Head of caudate nucleus (tissue), 42 donors: ENCODE data around the gene KAZN.

Source experiments
- DNase-seq, 42 donors: peaks; one replicate each; pipeline versions ENCODE4 v3.0.0 to v3.0.0-alpha.2; 2020 to 2021; ENCODE audit warnings: mixed read lengths in 7 of 42
- intact Hi-C: fragments of 100-400 bp; cut with DNase I; formaldehyde crosslinking; loops from one replicate; pipeline ENCODE4 v1.15.0; 2022

KAZN gene

GRCh38 chr1:14723401-14723800, 124.9 kb downstream of the KAZN start:
- DNase-seq: peak in 5 of 42 donors; percentile 18 to 41 (median 24)
- intact Hi-C loops: no loop called here

- intact Hi-C loops: no loop called here
- no peak for DNase-seq
These were observed 125.8 kb downstream of the KAZN start for GRCh38 chr1:14724246-14724645.

DNA sequence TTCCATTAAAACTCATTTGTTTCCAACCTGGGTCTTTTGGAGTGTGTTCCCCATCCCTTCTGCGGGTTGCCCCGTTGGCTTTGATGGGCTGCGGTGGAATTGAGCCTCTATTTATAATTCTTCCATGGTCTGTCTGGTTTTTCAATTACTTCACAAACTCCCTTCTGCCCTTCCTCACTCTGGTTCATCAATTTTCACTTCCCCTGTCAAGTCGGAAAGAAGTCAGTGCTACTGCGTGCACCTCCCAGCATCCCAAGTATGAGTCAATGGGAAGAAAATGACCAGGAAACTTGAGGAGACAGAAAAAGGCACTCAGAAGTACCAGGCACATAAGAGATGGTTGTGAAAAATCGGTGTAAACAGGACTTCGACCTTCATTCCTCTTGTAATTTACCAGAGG, 126.2 kb downstream of the KAZN start:
- no peak for DNase-seq
- intact Hi-C loops: no loop called here

- no peak for DNase-seq
- intact Hi-C loops: no loop called here
These were observed 126.8 kb downstream of the KAZN start for GRCh38 chr1:14725238-14725637.

DNA sequence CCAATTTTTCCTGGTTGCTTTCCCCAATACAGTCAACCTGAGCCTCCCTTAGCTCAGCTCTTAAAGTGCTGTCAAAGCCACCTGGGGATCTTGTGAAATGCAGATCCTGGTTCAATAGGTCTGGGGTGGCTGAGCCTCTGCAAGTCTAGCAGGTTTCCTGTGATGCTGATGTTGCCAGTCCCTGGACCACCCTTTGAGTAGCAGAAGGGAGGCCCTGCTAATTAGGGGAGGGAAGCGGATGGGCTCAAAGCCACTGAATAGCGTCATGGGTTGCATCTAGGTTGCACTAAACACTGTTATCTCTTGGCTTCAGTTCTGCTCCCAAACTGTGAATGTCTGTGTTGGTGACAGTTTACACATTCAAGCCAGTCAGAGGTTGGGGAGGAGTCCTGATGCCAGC, 127.2 kb downstream of the KAZN start:
- DNase-seq: no peak
- intact Hi-C loops: no loop called here

- intact Hi-C loops: no loop called here
- no peak for DNase-seq
These were observed 128.1 kb downstream of the KAZN start for GRCh38 chr1:14726606-14727005.

DNA sequence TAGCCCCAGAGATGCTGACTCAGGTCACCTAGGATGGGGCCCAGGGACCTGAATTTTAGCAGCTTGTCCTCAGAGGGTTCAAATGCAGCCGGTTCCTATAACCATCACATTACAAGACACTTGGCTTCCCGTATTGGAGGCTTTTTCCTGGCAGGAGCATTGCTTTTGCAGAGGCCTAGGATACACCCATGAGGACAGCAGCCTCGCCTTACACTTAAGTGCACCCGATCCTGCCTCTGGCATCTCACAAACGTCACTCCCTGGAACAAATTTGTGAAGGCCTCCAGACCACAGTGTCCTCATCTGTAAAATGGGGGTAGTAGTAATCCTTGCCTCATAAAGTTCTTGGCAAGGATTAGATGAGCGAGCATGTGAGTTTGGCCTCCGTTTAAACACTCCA, 130.0 kb downstream of the KAZN start:
- no peak for DNase-seq
- intact Hi-C loops: no loop called here

- intact Hi-C loops: no loop called here
- no peak for DNase-seq
These were observed 134.2 kb downstream of the KAZN start for GRCh38 chr1:14732728-14733047.

- peak in 1 of 42 donors; percentile 51 for DNase-seq
- intact Hi-C loops: no loop called here
These were observed 134.7 kb downstream of the KAZN start for GRCh38 chr1:14733048-14733778.

DNA sequence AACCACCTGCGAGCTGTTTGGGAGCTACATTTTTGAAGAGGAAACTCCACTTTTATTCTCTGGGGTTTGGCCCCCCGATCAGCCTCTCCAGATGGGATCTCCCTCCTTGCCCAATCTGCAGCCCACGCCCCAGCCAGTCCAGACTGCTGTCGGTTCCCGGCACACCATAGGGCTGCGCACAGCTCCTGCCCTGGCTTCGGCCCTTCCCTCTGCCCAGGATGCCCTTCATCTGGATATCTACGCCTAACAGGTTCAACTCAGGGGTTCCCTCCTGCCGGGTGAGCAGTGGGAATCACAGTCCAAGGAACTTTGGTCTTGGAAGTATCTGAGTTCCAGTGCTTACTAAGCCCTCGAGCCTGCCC, 135.3 kb downstream of the KAZN start:
- intact Hi-C loops: no loop called here
- no peak for DNase-seq

GRCh38 chr1:14735841-14736240, 137.4 kb downstream of the KAZN start:
- intact Hi-C loops: no loop called here
- DNase-seq: no peak

GRCh38 chr1:14737561-14738094, 139.1 kb downstream of the KAZN start:
- intact Hi-C loops: no loop called here
- DNase-seq: peak in 4 of 42 donors; percentile 25 to 59 (median 41)

DNA sequence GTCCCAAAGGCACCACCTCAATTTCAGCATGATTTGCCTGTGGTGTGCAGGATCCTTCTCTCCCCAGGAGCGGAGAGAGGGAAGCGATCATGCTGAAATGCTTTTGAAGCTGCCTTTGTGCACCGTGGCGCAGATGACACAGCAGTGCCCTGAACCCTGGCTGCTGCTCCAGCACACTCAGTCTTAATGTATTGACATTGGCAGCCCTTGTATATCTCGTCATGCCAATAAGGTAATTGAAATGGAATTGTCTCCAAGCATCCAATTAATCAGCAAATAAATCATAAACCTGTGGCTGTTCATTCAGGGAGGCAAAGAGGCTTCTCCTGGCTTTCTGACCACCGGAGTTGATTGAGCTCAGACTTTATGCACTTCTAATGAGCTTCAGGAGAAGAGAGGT, 139.8 kb downstream of the KAZN start:
- intact Hi-C loops: no loop called here
- DNase-seq: no peak

DNA sequence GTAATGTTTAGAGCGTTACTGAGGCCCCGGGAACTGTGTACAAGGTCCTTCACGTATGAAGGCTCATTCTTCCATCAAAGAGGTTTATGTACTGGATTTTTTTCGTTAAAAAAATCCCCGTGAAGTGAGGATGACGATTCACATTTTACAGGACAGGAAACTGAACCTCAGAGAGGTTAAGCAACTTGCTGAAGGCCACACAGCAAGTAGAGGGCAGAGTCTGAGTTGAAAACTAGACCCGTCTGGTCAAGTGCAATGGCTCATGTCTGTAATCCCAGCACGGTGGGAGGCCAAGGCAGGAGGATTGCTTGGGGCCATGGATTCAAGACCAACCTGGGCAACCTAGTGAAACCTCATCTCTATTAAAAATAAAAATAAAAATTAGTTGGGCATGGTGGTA, 140.2 kb downstream of the KAZN start:
- intact Hi-C loops: no loop called here
- DNase-seq: no peak

DNA sequence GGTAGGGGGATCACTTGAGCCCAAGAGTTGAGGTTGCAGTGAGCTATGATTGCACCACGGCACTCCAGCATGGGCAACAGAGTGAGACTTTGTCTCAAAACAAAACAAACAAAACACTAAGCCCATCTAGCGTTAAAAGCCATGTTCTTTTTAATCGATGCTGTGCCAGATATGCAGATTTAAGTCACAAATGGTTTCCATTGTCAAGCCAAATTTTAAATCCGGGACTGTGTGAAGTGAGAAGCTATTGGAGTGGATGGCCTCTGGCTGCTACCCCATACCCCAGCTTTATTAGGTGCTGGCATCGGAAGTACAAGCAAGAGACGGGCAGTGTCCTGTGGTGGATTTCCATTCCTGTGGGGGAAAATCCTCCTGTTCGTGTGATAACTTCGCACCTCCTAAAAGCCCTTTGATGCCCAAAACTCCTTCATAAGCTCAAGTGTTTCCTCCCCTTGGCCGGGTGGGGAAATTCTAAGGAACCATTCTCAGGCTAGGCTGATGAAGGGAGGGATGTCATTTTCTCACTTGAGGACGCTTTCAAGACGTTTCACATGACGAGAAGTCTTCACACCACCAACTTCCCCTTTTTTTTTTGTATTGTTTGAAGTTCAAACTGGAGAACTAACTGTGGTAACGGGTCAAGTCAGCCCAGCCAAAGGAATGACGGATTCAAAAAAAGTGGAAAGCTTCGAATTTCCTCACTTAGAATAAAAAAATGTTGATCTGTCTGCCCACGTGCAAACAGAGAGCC, 140.8 kb downstream of the KAZN start:
- no peak for DNase-seq
- intact Hi-C loops: no loop called here

- DNase-seq: peak in 11 of 42 donors; percentile 22 to 70 (median 35)
- intact Hi-C loops: no loop called here
These were observed 141.5 kb downstream of the KAZN start for GRCh38 chr1:14740016-14740415.

GRCh38 chr1:14741082-14741481, 142.6 kb downstream of the KAZN start:
- intact Hi-C loops: no loop called here
- no peak for DNase-seq

DNA sequence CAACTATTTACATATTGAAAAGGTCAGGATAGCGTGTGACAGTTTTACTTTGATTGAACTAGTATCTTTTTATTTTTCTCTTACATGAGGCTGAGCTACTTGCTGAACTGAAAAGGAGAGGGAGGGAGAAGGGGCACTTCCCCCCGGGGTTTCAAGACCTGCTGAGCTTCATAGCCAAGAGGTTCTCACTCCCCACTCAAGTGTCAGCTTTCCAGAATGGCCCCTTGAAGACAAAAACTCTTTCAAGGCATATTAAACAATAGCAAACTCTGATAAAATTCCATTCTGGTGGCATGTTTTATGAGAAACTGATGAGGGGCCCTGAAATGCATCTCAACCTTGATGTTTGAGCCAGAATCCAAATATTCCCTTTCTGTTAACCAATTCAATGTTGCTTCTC, 143.0 kb downstream of the KAZN start:
- DNase-seq: no peak
- intact Hi-C loops: no loop called here

GRCh38 chr1:14742181-14742980, 143.9 kb downstream of the KAZN start:
- DNase-seq: peak in 1 of 42 donors; percentile 42
- intact Hi-C loops: no loop called here

DNA sequence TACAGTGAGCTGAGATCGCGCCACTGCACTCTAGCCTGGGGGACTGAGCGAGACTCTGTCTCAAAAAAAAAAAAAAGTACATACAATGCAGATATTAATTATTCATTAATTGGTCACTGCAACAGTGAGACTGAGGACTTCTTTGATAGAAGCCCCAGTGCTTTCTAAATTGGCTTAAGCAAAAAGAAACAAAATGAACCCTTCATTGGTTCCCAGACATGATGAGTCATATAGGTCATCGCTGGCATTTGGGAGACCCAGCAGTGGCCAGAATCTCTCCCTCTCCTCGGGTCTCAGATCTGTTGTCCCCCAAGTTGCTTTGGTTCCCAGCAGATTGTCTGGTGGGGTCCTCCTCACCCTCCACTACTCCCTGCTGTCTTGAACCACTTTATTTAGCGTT, 144.9 kb downstream of the KAZN start:
- intact Hi-C loops: no loop called here
- DNase-seq: peak in 1 of 42 donors; percentile 46
